NCI-H1105 (cell line): Measurements from ENCODE around the gene SSTR5.

ENCODE experiments used
- DNase-seq: peaks from one replicate; lab custom pipeline; 2025; lab: John Stamatoyannopoulos, UW

Gene SSTR5

GRCh38 chr16:1125471-1125870 lies 52.9 kb downstream of the SSTR5 start:
- DNase-seq: no peak

DNA sequence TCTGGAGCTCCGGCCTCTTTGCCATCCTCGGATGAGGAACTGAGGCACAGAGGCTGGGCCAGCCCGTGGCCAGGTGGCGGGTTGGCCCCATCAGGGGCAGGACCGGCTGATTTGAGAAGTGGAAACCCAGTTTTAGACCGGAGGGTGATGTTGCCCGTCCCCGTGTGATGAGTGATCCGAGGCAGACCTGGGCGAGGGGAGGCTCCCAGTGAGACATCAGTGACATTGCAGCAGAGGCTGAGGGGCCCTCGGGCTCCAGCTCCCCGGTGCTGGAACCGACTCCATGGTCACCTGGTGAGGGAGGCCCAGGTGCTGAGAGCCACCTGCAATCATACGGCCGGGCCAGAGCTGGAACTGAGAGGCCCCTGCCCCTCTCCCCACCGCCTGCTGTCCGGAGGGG lies 53.5 kb downstream of the SSTR5 start:
- DNase-seq: no peak

- DNase-seq: no peak
Observed at GRCh38 chr16:1126586-1126985, 54.0 kb downstream of the SSTR5 start.

- DNase-seq: no peak
Observed at GRCh38 chr16:1127101-1127500, 54.6 kb downstream of the SSTR5 start.

DNA sequence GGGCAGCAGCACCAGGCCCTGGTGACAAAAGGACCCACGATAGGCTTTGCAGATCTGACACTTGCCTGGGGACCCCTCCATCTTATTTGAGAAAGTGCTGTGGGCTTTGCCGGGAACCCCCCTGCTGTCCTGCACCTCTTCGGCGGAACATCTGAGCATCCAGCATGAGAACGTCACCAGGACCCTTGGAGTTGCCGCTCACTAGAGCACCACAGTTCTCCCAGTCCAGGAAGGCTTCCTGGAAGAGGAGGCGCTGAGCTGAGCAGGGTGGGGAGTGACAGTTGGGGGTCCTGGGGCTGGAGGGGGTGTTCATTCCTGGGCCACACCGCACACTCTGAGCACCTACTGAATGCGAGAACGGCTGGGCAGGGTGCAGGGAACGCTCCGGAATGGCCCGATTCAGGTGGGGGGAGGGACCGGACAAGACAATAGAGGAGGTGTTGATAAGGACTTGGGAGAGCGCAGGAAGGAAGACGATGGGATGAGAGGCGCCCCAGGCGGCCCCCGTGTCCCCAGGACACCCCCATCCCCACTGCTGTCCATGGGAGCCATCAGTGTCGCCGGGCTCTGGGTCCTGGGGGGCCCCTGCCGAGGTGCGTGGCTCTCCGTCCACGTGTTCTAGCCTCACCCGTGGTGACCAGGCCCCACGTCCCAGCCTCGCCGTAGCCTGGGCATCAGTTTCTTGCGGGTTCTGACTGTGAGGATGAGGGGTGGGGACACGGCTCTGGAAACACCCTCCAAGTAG lies 55.6 kb downstream of the SSTR5 start:
- DNase-seq: no peak

GRCh38 chr16:1129106-1129960 lies 56.8 kb downstream of the SSTR5 start:
- no peak for DNase-seq

- no peak for DNase-seq
Observed at GRCh38 chr16:1130382-1130781, 57.8 kb downstream of the SSTR5 start.
